ENCODE data around the gene HEATR5A.
"Not testable (repeated sequence)": the region's sequence is repeated elsewhere in the genome, so short reads cannot be mapped to it uniquely, and the experiment has no call there.

The HEATR5A gene

DNA sequence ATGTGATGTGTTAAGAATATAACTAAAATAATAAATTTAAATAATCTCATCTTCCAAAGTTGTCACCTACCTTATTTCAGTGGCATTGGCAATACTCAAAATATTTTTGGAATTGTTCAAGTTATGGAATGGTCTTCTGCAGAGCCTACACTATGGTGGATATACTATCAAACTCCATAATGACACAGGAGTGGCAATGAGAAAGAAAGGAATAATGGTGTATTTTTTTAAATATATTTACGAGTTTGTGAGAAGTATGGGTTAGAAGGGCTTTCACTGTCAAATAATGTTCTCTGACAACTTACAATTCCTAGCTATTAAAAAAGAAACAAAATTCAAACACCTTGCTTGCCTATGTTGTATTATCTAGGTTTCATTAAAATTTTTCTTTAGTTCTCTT lies 38.1 kb downstream of the HEATR5A start:
- Histone ChIP-seq H2BK120ac (ENCODE audit: low read depth, low read length) (no peak overlapping the region), H4K8ac (ENCODE audit: low read depth, low read length) (no peak overlapping the region), H3K4me1 (ENCODE audit: control insufficient read depth in 2 of 2, insufficient read depth in 1 of 2, low read depth in 1 of 2, low read length in 2 of 2) (no peaks in the 10 kb centered on the region), H3K36me3 (replicated peaks in 1 of 2; ENCODE audit: control insufficient read depth in 2 of 2, insufficient read depth in 2 of 2, low read length in 2 of 2) (peaks cover 3 to 33% of the 10 kb centered on the region in 2 donors), H2AFZ (ENCODE audit: low read length) (no peak overlapping the region), H3K4me3 (ENCODE audit: low read length in 2 of 2) (no peak overlapping the region), H2BK12ac (ENCODE audit: low read length) (no peak overlapping the region), H3K23ac (ENCODE audit: low read depth, low read length, poor library complexity) (no peak overlapping the region), H2BK15ac (ENCODE audit: low read length) (no peak overlapping the region), H3K4ac (ENCODE audit: low read length) (no peak overlapping the region), H3K9ac (ENCODE audit: low read depth, low read length, poor library complexity) (no peak overlapping the region), H3K9me3 (replicated peaks in 1 of 2; ENCODE audit: control insufficient read depth in 2 of 2, insufficient read depth in 1 of 2, low read depth in 1 of 2, low read length in 2 of 2) (no peaks in the 10 kb centered on the region), H3K4me2 (ENCODE audit: insufficient read depth, low read length, poor library complexity, severe bottlenecking) (no peak overlapping the region), H3K27ac (replicated peaks; ENCODE audit: low read length) (no peak overlapping the region), H2AK5ac (ENCODE audit: low read depth, low read length) (no peak overlapping the region), H4K91ac (ENCODE audit: low read depth, low read length, poor library complexity) (no peak overlapping the region), H3K14ac (ENCODE audit: low read length) (no peak overlapping the region), H3K79me1 (ENCODE audit: low read depth, low read length) (no peaks in the 10 kb centered on the region), H3K27me3 (ENCODE audit: control insufficient read depth in 3 of 3, insufficient read depth in 3 of 3, low read depth in 1 of 3, low read length in 3 of 3) (no peaks in the 10 kb centered on the region), H2BK5ac (ENCODE audit: low read length) (no peak overlapping the region), H3K18ac (ENCODE audit: low read length) (no peak overlapping the region)
- WGBS, 2 donors (ENCODE audit: extremely low coverage in 2 of 2, insufficient read length in 2 of 2, insufficient replicate concordance in 1 of 2): 100% methylated on average over 1 of the region's 1 CpG; no CpG with 5 or more reads in 1 of the 2 donors
- DNase-seq (ENCODE audit: low spot score): no peak

DNA sequence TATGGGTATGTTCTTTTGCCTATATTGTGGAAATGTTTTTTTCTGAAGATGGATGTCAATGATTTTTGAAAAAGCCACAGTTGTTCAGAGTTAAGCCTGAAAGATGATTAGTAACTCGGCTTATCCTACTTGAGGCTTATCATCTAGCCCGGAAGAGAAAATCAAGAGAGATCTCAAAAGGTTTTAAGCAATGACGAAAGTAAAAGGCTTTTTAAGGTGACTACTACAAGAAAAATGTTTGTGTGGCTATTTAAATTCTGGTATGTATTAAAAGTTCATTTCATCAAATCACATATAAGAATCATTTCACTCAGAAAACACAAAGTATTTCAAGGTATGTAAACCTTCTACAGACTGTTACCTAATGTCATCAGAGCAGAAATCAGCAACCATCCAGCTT lies 40.2 kb downstream of the HEATR5A start:
- no peak overlapping the region for H3K18ac ChIP-seq (ENCODE audit: low read length)
- no CpG with 5 or more reads among the region's 3 CpGs for WGBS, 2 donors (ENCODE audit: extremely low coverage in 2 of 2, insufficient read length in 2 of 2, insufficient replicate concordance in 1 of 2)
- no peak overlapping the region for H2BK15ac ChIP-seq (ENCODE audit: low read length)
- H3K27me3 ChIP-seq (ENCODE audit: control insufficient read depth in 3 of 3, insufficient read depth in 3 of 3, low read depth in 1 of 3, low read length in 3 of 3): no peaks in the 10 kb centered on the region
- no peak overlapping the region for H4K8ac ChIP-seq (ENCODE audit: low read depth, low read length)
- H2AFZ ChIP-seq (ENCODE audit: low read length): no peak overlapping the region
- H4K91ac ChIP-seq (ENCODE audit: low read depth, low read length, poor library complexity): no peak overlapping the region
- no peak overlapping the region for H3K14ac ChIP-seq (ENCODE audit: low read length)
- peaks cover 3 to 33% of the 10 kb centered on the region in 2 donors for H3K36me3 ChIP-seq (replicated peaks in 1 of 2; ENCODE audit: control insufficient read depth in 2 of 2, insufficient read depth in 2 of 2, low read length in 2 of 2)
- H3K4ac ChIP-seq (ENCODE audit: low read length): no peak overlapping the region
- H3K4me1 ChIP-seq (ENCODE audit: control insufficient read depth in 2 of 2, insufficient read depth in 1 of 2, low read depth in 1 of 2, low read length in 2 of 2): no peaks in the 10 kb centered on the region
- H2AK5ac ChIP-seq (ENCODE audit: low read depth, low read length): no peak overlapping the region
- no peak for DNase-seq (ENCODE audit: low spot score)
- H2BK5ac ChIP-seq (ENCODE audit: low read length): no peak overlapping the region
- no peak overlapping the region for H3K9ac ChIP-seq (ENCODE audit: low read depth, low read length, poor library complexity)
- H3K79me1 ChIP-seq (ENCODE audit: low read depth, low read length): no peaks in the 10 kb centered on the region
- no peak overlapping the region for H3K4me2 ChIP-seq (ENCODE audit: insufficient read depth, low read length, poor library complexity, severe bottlenecking)
- H2BK120ac ChIP-seq (ENCODE audit: low read depth, low read length): no peak overlapping the region
- no peak overlapping the region for H3K23ac ChIP-seq (ENCODE audit: low read depth, low read length, poor library complexity)
- H3K9me3 ChIP-seq (replicated peaks in 1 of 2; ENCODE audit: control insufficient read depth in 2 of 2, insufficient read depth in 1 of 2, low read depth in 1 of 2, low read length in 2 of 2): no peaks in the 10 kb centered on the region
- no peak overlapping the region for H2BK12ac ChIP-seq (ENCODE audit: low read length)
- no peak overlapping the region for H3K4me3 ChIP-seq (ENCODE audit: low read length in 2 of 2)
- no peak overlapping the region for H3K27ac ChIP-seq (replicated peaks; ENCODE audit: low read length)

DNA sequence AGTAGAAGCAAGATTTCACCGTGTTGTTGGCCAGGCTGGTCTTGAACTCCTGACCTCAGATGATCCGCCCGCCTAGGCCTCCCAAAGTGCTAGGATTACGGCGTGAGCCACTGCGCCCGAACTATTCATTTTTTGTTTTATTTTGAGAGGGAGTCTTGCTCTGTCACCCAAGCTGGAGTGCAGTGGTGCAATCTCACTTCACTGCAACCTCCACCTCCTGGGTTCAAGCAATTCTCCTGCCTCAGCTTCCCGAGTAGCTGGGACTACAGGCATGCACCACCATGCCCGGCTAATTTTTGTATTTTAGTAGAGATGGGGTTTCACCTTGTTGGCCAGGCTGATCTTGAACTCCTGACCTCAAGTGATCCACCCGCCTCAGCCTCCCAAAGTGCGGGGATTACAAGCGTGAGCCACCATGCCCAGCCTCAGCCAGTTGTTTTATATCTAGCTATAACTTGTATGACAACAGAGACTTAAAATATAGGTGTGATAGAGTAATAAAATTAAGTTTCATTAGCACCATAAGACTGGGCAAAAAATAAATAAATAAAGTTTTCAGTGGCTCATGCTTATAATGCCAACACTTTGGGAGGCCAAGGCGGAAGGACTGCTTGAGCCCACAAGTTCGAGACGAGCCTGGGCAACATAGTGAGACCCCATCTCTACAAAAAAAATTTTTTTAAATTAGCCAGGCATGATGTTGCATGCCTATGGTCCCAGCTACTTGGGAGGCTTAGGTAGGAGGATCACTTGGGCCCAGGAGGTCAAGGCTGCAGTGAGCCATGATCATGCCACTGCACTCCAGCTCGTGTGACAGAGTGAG lies 41.0 kb downstream of the HEATR5A start:
- H3K4me3 ChIP-seq (ENCODE audit: low read length in 2 of 2); H2BK5ac ChIP-seq (ENCODE audit: low read length); H3K4me1 ChIP-seq (ENCODE audit: control insufficient read depth in 2 of 2, insufficient read depth in 1 of 2, low read depth in 1 of 2, low read length in 2 of 2); H4K8ac ChIP-seq (ENCODE audit: low read depth, low read length); H3K14ac ChIP-seq (ENCODE audit: low read length); H3K9ac ChIP-seq (ENCODE audit: low read depth, low read length, poor library complexity); H4K91ac ChIP-seq (ENCODE audit: low read depth, low read length, poor library complexity); H3K4me2 ChIP-seq (ENCODE audit: insufficient read depth, low read length, poor library complexity, severe bottlenecking); H3K27me3 ChIP-seq (ENCODE audit: control insufficient read depth in 3 of 3, insufficient read depth in 3 of 3, low read depth in 1 of 3, low read length in 3 of 3); H3K4ac ChIP-seq (ENCODE audit: low read length); H2BK15ac ChIP-seq (ENCODE audit: low read length); H3K27ac ChIP-seq (replicated peaks; ENCODE audit: low read length); H3K23ac ChIP-seq (ENCODE audit: low read depth, low read length, poor library complexity); H3K79me1 ChIP-seq (ENCODE audit: low read depth, low read length); H3K9me3 ChIP-seq (replicated peaks in 1 of 2; ENCODE audit: control insufficient read depth in 2 of 2, insufficient read depth in 1 of 2, low read depth in 1 of 2, low read length in 2 of 2); H2AFZ ChIP-seq (ENCODE audit: low read length); H2AK5ac ChIP-seq (ENCODE audit: low read depth, low read length); H2BK120ac ChIP-seq (ENCODE audit: low read depth, low read length); H2BK12ac ChIP-seq (ENCODE audit: low read length); DNase-seq (ENCODE audit: low spot score); H3K18ac ChIP-seq (ENCODE audit: low read length): not testable (repeated sequence)
- WGBS, 2 donors (ENCODE audit: extremely low coverage in 2 of 2, insufficient read length in 2 of 2, insufficient replicate concordance in 1 of 2): no CpG with 5 or more reads among the region's 16 CpGs
- peaks cover 5 to 37% of the 10 kb centered on the region in 2 donors for H3K36me3 ChIP-seq (replicated peaks in 1 of 2; ENCODE audit: control insufficient read depth in 2 of 2, insufficient read depth in 2 of 2, low read length in 2 of 2)

DNA sequence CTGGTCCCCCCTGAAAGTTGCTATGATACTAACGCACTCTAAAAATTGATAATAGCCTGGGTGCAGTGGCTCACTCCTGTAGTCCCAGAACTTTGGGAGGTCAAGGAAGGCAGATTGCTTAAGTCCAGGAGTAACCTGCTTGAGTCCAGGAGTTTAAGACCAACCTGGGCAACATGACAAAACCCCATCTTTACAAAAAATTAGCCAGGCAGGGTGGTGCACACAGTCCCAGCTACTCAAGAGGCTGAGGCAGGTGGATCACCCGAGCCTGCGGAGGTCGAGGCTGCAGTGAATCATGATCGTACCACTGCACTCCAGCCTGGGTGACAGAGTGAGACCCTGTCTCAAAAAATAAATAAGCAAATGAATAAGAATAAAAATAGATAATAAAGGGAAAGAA lies 42.9 kb downstream of the HEATR5A start:
- Histone ChIP-seq H4K8ac (ENCODE audit: low read depth, low read length) (no peak overlapping the region), H3K4me2 (ENCODE audit: insufficient read depth, low read length, poor library complexity, severe bottlenecking) (no peak overlapping the region), H3K4me1 (ENCODE audit: control insufficient read depth in 2 of 2, insufficient read depth in 1 of 2, low read depth in 1 of 2, low read length in 2 of 2) (no peaks in the 10 kb centered on the region), H3K27ac (replicated peaks; ENCODE audit: low read length) (no peak overlapping the region), H3K9me3 (replicated peaks in 1 of 2; ENCODE audit: control insufficient read depth in 2 of 2, insufficient read depth in 1 of 2, low read depth in 1 of 2, low read length in 2 of 2) (no peaks in the 10 kb centered on the region), H3K23ac (ENCODE audit: low read depth, low read length, poor library complexity) (no peak overlapping the region), H3K14ac (ENCODE audit: low read length) (no peak overlapping the region), H3K4me3 (ENCODE audit: low read length in 2 of 2) (no peak overlapping the region), H2AK5ac (ENCODE audit: low read depth, low read length) (no peak overlapping the region), H2BK12ac (ENCODE audit: low read length) (no peak overlapping the region), H2BK5ac (ENCODE audit: low read length) (no peak overlapping the region), H3K4ac (ENCODE audit: low read length) (no peak overlapping the region), H4K91ac (ENCODE audit: low read depth, low read length, poor library complexity) (no peak overlapping the region), H3K18ac (ENCODE audit: low read length) (no peak overlapping the region), H2BK15ac (ENCODE audit: low read length) (no peak overlapping the region), H3K27me3 (ENCODE audit: control insufficient read depth in 3 of 3, insufficient read depth in 3 of 3, low read depth in 1 of 3, low read length in 3 of 3) (no peaks in the 10 kb centered on the region), H3K79me1 (ENCODE audit: low read depth, low read length) (no peaks in the 10 kb centered on the region), H2BK120ac (ENCODE audit: low read depth, low read length) (no peak overlapping the region), H2AFZ (ENCODE audit: low read length) (no peak overlapping the region), H3K9ac (ENCODE audit: low read depth, low read length, poor library complexity) (no peak overlapping the region), H3K36me3 (replicated peaks in 1 of 2; ENCODE audit: control insufficient read depth in 2 of 2, insufficient read depth in 2 of 2, low read length in 2 of 2) (peaks cover 2 to 27% of the 10 kb centered on the region in 2 donors)
- DNase-seq (ENCODE audit: low spot score): no peak
- WGBS, 2 donors (ENCODE audit: extremely low coverage in 2 of 2, insufficient read length in 2 of 2, insufficient replicate concordance in 1 of 2): no CpG with 5 or more reads among the region's 5 CpGs

All from neuronal stem cell (in vitro differentiated cells).